ENCODE measurements around the gene PRKAR1B.

Gene PRKAR1B

GRCh38 chr7:517774-518629, 209.1 kb downstream of the PRKAR1B start:
- DNase-seq, result peak; percentile 22

- DNase-seq, result peak; percentile 33
These were observed 210.2 kb downstream of the PRKAR1B start for GRCh38 chr7:516606-517456.

GRCh38 chr7:516216-516605, 210.9 kb downstream of the PRKAR1B start:
- no peak for DNase-seq

GRCh38 chr7:515628-516027, 211.5 kb downstream of the PRKAR1B start:
- no peak for DNase-seq

- DNase-seq, result peak; percentile 14
These were observed 212.2 kb downstream of the PRKAR1B start for GRCh38 chr7:514651-515598.

- DNase-seq, result no peak
These were observed 212.8 kb downstream of the PRKAR1B start for GRCh38 chr7:514242-514641.

GRCh38 chr7:513521-514166, 213.4 kb downstream of the PRKAR1B start:
- DNase-seq, result peak; percentile 32

GRCh38 chr7:512541-513311, 214.4 kb downstream of the PRKAR1B start:
- no peak for DNase-seq

GRCh38 chr7:512146-512510, 215.0 kb downstream of the PRKAR1B start:
- DNase-seq, result no peak

- DNase-seq, result no peak
These were observed 215.5 kb downstream of the PRKAR1B start for GRCh38 chr7:511476-512145.

GRCh38 chr7:510782-511281, 216.2 kb downstream of the PRKAR1B start:
- no peak for DNase-seq

- no peak for DNase-seq
These were observed 217.0 kb downstream of the PRKAR1B start for GRCh38 chr7:510131-510481.

GRCh38 chr7:509426-510130, 217.5 kb downstream of the PRKAR1B start:
- DNase-seq, result no peak

- DNase-seq, result no peak
These were observed 218.5 kb downstream of the PRKAR1B start for GRCh38 chr7:508461-509170.

GRCh38 chr7:507623-508300, 219.3 kb downstream of the PRKAR1B start:
- no peak for DNase-seq

- DNase-seq, result no peak
These were observed 220.0 kb downstream of the PRKAR1B start for GRCh38 chr7:506921-507622.

- no peak for DNase-seq
These were observed 220.7 kb downstream of the PRKAR1B start for GRCh38 chr7:506391-506831.

GRCh38 chr7:505171-505570, 221.9 kb downstream of the PRKAR1B start:
- DNase-seq, result no peak

Measured in stimulated activated CD4-positive, alpha-beta T cell treated with anti-CD3 and anti-CD28 coated beads, Interleukin-4, amount 100 ng/mL, for 24 hours (primary cell).